ENCODE data around the gene PRRC1. TPM values are rescaled to one million over a fixed set of nuclear protein-coding genes. Genes with fewer than 3 reads are reported as not detected.
A peak's percentile ranks its signal among the peaks of the same experiment; 100 is the strongest.

PRRC1 gene
- total and polyA plus RNA-seq, 2 experiments from 2014 or later: 53.9 to 105 TPM

DNA sequence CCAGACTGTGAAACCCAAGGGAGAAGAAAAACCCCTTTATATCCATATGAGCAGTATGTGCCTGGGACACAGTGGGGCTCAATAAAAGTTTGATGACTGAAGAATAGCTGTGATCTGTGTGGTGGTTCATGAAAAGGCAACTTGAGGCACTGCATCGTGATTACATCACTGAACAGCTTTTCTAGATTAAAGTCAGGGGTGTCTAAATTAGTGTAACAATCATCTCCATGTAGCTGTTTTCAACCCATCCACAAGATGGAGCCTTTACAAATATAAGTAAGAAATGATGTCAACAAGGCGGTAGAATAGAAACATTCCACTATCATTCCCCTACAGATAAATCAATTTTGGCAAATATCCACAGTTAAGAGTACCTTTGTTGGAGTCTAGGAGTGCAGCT lies 55.5 kb downstream of the PRRC1 start:
- TF ChIP-seq, protein P1, sequence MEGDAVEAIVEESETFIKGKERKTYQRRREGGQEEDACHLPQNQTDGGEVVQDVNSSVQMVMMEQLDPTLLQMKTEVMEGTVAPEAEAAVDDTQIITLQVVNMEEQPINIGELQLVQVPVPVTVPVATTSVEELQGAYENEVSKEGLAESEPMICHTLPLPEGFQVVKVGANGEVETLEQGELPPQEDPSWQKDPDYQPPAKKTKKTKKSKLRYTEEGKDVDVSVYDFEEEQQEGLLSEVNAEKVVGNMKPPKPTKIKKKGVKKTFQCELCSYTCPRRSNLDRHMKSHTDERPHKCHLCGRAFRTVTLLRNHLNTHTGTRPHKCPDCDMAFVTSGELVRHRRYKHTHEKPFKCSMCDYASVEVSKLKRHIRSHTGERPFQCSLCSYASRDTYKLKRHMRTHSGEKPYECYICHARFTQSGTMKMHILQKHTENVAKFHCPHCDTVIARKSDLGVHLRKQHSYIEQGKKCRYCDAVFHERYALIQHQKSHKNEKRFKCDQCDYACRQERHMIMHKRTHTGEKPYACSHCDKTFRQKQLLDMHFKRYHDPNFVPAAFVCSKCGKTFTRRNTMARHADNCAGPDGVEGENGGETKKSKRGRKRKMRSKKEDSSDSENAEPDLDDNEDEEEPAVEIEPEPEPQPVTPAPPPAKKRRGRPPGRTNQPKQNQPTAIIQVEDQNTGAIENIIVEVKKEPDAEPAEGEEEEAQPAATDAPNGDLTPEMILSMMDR (IDR thresholded peaks at IDR 0.05; ENCODE audit: poor library complexity): peak; percentile 12
- TF ChIP-seq EZH2phosphoT487 (IDR thresholded peaks at IDR 0.05; ENCODE audit: low read depth, severe bottlenecking, unreplicated experiment): no peak
- Histone ChIP-seq H3K79me2 (no peaks in the 10 kb centered on the region), H2AFZ (no peak overlapping the region), H4K20me1 (ENCODE audit: insufficient read depth, poor library complexity, severe bottlenecking) (no peaks in the 10 kb centered on the region), H3K9me2 (replicated peaks; ENCODE audit: insufficient read depth) (no peaks in the 10 kb centered on the region), H3K9me3 (ENCODE audit: low read depth) (peaks cover 8% of the 10 kb centered on the region), H3K4me1 (ENCODE audit: insufficient read depth) (no peaks in the 10 kb centered on the region), H3K4me3 (no peak overlapping the region), H3K4me2 (no peak overlapping the region), H3K36me3 (replicated peaks; ENCODE audit: insufficient read depth, low read depth) (no peaks in the 10 kb centered on the region), H3K27ac (no peak overlapping the region), H3K27me3 (no peaks in the 10 kb centered on the region)
- WGBS (ENCODE audit: low lambda C conversion rate, missing lambda C conversion rate): 87% methylated on average over 2 of the region's 2 CpGs
- DNase-seq (ENCODE audit: low spot score): no peak

DNA sequence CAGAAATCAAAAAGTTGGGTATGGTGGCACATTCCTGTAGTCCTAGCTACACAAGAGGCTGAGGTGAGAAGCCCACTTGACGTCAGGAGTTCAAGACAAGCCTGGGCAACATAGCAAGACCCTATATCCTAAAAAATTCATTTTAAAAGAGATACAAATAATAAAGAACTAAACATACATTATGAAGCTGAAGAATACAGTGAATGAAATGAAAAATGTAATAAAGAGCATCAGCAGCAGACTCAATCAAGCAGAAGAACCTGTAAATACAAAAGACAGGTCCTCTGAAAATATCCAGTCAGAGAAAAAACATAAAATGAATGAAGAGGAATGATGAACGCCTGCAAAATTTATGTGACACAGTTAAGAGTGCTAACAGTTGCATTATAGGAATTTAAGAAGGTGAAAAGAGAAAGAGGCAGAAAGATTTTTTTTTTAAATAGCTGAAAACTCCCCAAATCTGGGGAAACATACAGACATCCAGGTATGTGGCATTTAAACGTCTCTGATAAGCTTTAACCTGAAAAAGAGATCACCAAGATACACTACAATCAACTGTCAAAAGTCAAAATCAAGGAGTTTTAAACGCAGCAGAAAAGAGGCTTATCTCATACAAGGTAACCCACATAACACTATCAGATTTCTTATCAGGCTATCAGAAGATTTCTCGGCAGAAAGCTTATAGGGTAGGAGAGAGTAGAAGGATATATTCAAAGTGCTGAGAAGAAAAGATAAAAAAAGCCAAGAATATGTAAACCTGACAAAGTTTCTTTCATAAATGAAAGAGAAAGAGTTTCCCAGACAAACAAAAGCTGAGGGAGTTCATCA lies 57.6 kb downstream of the PRRC1 start:
- H3K4me3 ChIP-seq: no peak overlapping the region
- no peak overlapping the region for H3K4me2 ChIP-seq
- no peaks in the 10 kb centered on the region for H3K27me3 ChIP-seq
- no peaks in the 10 kb centered on the region for H3K9me2 ChIP-seq (replicated peaks; ENCODE audit: insufficient read depth)
- no peaks in the 10 kb centered on the region for H4K20me1 ChIP-seq (ENCODE audit: insufficient read depth, poor library complexity, severe bottlenecking)
- H2AFZ ChIP-seq: no peak overlapping the region
- TF ChIP-seq EZH2 (IDR thresholded peaks at IDR 0.05; ENCODE audit: borderline replicate concordance) (no peak), EZH2phosphoT487 (IDR thresholded peaks at IDR 0.05; ENCODE audit: low read depth, severe bottlenecking, unreplicated experiment) (no peak)
- TF ChIP-seq, protein P1 (IDR thresholded peaks at IDR 0.05; ENCODE audit: poor library complexity): no peak
- 72% methylated on average over 5 of the region's 5 CpGs for WGBS (ENCODE audit: low lambda C conversion rate, missing lambda C conversion rate)
- no peak overlapping the region for H3K27ac ChIP-seq
- peaks cover 8% of the 10 kb centered on the region for H3K9me3 ChIP-seq (ENCODE audit: low read depth)
- no peaks in the 10 kb centered on the region for H3K36me3 ChIP-seq (replicated peaks; ENCODE audit: insufficient read depth, low read depth)
- no peak for DNase-seq (ENCODE audit: low spot score)
- no peaks in the 10 kb centered on the region for H3K79me2 ChIP-seq
- H3K4me1 ChIP-seq (ENCODE audit: insufficient read depth): no peaks in the 10 kb centered on the region

DNA sequence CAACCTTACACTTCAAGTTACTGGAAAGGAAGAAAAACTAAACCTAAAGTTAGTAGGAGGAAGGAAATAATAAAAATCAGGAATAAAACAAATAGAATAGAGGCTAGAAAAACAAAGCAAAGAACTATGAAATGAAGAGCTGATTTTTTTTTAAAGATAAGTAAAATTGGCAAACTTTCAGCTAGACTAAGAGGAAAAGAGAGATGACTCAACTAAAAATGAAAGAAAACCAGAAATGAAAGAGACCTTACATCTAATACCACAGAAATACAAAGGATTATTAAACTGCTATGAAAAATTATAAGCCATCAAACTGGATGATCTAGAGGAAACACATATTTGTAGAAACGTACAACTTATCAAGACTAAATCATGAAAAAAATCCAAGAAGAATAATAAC lies 60.0 kb downstream of the PRRC1 start:
- no peak overlapping the region for H3K27ac ChIP-seq
- TF ChIP-seq EZH2phosphoT487 (IDR thresholded peaks at IDR 0.05; ENCODE audit: low read depth, severe bottlenecking, unreplicated experiment) (no peak), EZH2 (IDR thresholded peaks at IDR 0.05; ENCODE audit: borderline replicate concordance) (no peak)
- TF ChIP-seq, protein P1 (IDR thresholded peaks at IDR 0.05; ENCODE audit: poor library complexity): no peak
- no peaks in the 10 kb centered on the region for H3K9me2 ChIP-seq (replicated peaks; ENCODE audit: insufficient read depth)
- no peaks in the 10 kb centered on the region for H3K79me2 ChIP-seq
- DNase-seq (ENCODE audit: low spot score): no peak
- peaks cover 8% of the 10 kb centered on the region for H3K9me3 ChIP-seq (ENCODE audit: low read depth)
- H2AFZ ChIP-seq: no peak overlapping the region
- H3K4me2 ChIP-seq: no peak overlapping the region
- no peaks in the 10 kb centered on the region for H3K27me3 ChIP-seq
- H3K4me1 ChIP-seq (ENCODE audit: insufficient read depth): no peaks in the 10 kb centered on the region
- WGBS (ENCODE audit: low lambda C conversion rate, missing lambda C conversion rate): 75% methylated on average over 1 of the region's 1 CpG
- H4K20me1 ChIP-seq (ENCODE audit: insufficient read depth, poor library complexity, severe bottlenecking): no peaks in the 10 kb centered on the region
- H3K4me3 ChIP-seq: no peak overlapping the region
- no peaks in the 10 kb centered on the region for H3K36me3 ChIP-seq (replicated peaks; ENCODE audit: insufficient read depth, low read depth)

All from hepatocyte (in vitro differentiated cells).